ENCODE measurements around the gene NPBWR2. TPM values are rescaled to one million over a fixed set of nuclear protein-coding genes. Genes with fewer than 3 reads are reported as not detected.

Gene NPBWR2
- polyA plus RNA-seq, 1 donor from 2014 or later, result not detected

GRCh38 chr20:64150756-64151632 is 43.6 kb upstream of the NPBWR2 start:
- Histone ChIP-seq H3K4me3 (ENCODE audit: low read length) (no peak overlapping the region), H4K20me1 (ENCODE audit: insufficient read depth) (no peaks in the 10 kb centered on the region), H3F3A (ENCODE audit: insufficient read depth, low read length, poor library complexity, severe bottlenecking) (no peaks in the 10 kb centered on the region), H3K9me2 (ENCODE audit: insufficient read depth, low read length) (no peaks in the 10 kb centered on the region), H3K4me2 (ENCODE audit: low read length) (no peak overlapping the region), H3K9ac (ENCODE audit: low read length) (no peak overlapping the region), H3K27ac (ENCODE audit: low read length) (no peak overlapping the region), H3K27me3 (ENCODE audit: insufficient read depth, low read depth, low read length) (no peaks in the 10 kb centered on the region), H3K79me2 (replicated peaks; ENCODE audit: insufficient read depth, low read length) (no peaks in the 10 kb centered on the region), H3K9me3 (ENCODE audit: low read length) (no peaks in the 10 kb centered on the region), H3K36me3 (ENCODE audit: insufficient read depth, low read length) (no peaks in the 10 kb centered on the region), H2AFZ (ENCODE audit: low read depth, low read length) (no peak overlapping the region)
- TF ChIP-seq TAF1 (IDR thresholded peaks at IDR 0.05; ENCODE audit: low read depth), result no peak
- no peak for TF ChIP-seq REST (IDR thresholded peaks at IDR 0.05; ENCODE audit: borderline replicate concordance)
- no peak for TF ChIP-seq SMC3 (conservative IDR thresholded peaks at IDR 0.05; ENCODE audit: poor library complexity)
- TF ChIP-seq EP300 (conservative IDR thresholded peaks at IDR 0.05; ENCODE audit: poor library complexity, severe bottlenecking), result no peak
- no peak for TF ChIP-seq CTCF (IDR thresholded peaks at IDR 0.05; ENCODE audit: poor library complexity, severe bottlenecking)
- TF ChIP-seq MXI1 (conservative IDR thresholded peaks at IDR 0.05; ENCODE audit: poor library complexity, severe bottlenecking), result no peak
- no peak for TF ChIP-seq EZH2 (IDR thresholded peaks at IDR 0.05; ENCODE audit: borderline replicate concordance, insufficient read depth, low read length, poor library complexity, severe bottlenecking)
- no peak for TF ChIP-seq POLR2AphosphoS5 (IDR thresholded peaks at IDR 0.05)
- TF ChIP-seq RAD21 (conservative IDR thresholded peaks at IDR 0.05), result no peak

- Histone ChIP-seq H3K9ac (ENCODE audit: low read length) (no peak overlapping the region), H3K36me3 (ENCODE audit: insufficient read depth, low read length) (no peaks in the 10 kb centered on the region), H3K27me3 (ENCODE audit: insufficient read depth, low read depth, low read length) (no peaks in the 10 kb centered on the region), H3K4me2 (ENCODE audit: low read length) (no peak overlapping the region), H3F3A (ENCODE audit: insufficient read depth, low read length, poor library complexity, severe bottlenecking) (no peaks in the 10 kb centered on the region), H3K4me3 (ENCODE audit: low read length) (no peak overlapping the region), H3K79me2 (replicated peaks; ENCODE audit: insufficient read depth, low read length) (no peaks in the 10 kb centered on the region), H3K27ac (ENCODE audit: low read length) (no peak overlapping the region), H4K20me1 (ENCODE audit: insufficient read depth) (no peaks in the 10 kb centered on the region), H2AFZ (ENCODE audit: low read depth, low read length) (no peak overlapping the region), H3K9me2 (ENCODE audit: insufficient read depth, low read length) (no peaks in the 10 kb centered on the region), H3K9me3 (ENCODE audit: low read length) (no peaks in the 10 kb centered on the region)
- no peak for TF ChIP-seq MXI1 (conservative IDR thresholded peaks at IDR 0.05; ENCODE audit: poor library complexity, severe bottlenecking)
- TF ChIP-seq TAF1 (IDR thresholded peaks at IDR 0.05; ENCODE audit: low read depth), result no peak
- TF ChIP-seq SMC3 (conservative IDR thresholded peaks at IDR 0.05; ENCODE audit: poor library complexity), result no peak
Observed at GRCh38 chr20:64149809-64150560, 42.6 kb upstream of the NPBWR2 start.

All from neural cell (in vitro differentiated cells).